ENCODE measurements around the gene NRIP1. TPM values are rescaled to one million over a fixed set of nuclear protein-coding genes. Genes with fewer than 3 reads are reported as not detected.

Gene NRIP1
- total RNA-seq, 1 experiment from 2014 or later, result 29.6 TPM

DNA sequence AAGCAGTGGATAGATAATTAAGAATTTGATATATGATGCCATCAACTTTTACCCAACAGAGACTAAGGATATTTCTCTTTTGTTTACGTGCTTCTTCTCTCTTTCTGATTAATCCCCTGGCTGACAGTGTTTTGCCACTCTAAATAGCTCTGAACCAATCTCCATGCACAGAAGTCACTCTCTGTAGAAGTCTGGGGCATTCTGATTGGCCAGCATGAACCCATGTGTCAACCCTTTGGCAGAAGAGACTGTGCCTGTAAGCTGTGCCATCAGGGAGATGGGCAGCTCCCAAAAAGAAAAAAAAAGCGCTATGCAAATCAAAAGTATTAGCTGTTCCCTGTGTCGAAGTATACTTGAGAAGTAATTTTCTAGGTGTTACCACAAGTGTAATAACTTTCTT is 34.1 kb upstream of the NRIP1 start (continued):
- no peak for TF ChIP-seq SIN3A (IDR thresholded peaks at IDR 0.05; ENCODE audit: low read depth)

- Histone ChIP-seq H3K27ac (ENCODE audit: low read depth, low read length) (no peak overlapping the region), H3K36me3 (ENCODE audit: control insufficient read depth in 1 of 2, insufficient read depth in 2 of 2, low read length in 2 of 2) (no peaks in the 10 kb centered on the region), H3K27me3 (ENCODE audit: insufficient read depth, low read length) (no peaks in the 10 kb centered on the region), H3K4me3 (replicated peaks in 1 of 2; ENCODE audit: low read depth in 1 of 2, low read length in 2 of 2) (no peak overlapping the region), H3K4me1 (ENCODE audit: control insufficient read depth in 1 of 2, insufficient read depth in 2 of 2, low read length in 2 of 2) (no peaks in the 10 kb centered on the region), H3K4me2 (ENCODE audit: low read length) (no peak overlapping the region), H3K9ac (ENCODE audit: low read length) (no peak overlapping the region), H4K20me1 (ENCODE audit: insufficient read depth) (no peaks in the 10 kb centered on the region), H3K9me3 (ENCODE audit: control insufficient read depth in 1 of 2, insufficient read depth in 1 of 2, low read depth in 1 of 2, low read length in 2 of 2) (peaks cover 0 to 3% of the 10 kb centered on the region in 2 experiments; a peak in 1 of 4 replicates), H3K9me2 (ENCODE audit: insufficient read depth) (no peaks in the 10 kb centered on the region), H2AFZ (ENCODE audit: low read depth, low read length, poor library complexity, severe bottlenecking) (no peak overlapping the region), H3K79me2 (ENCODE audit: insufficient read depth, low read length) (no peaks in the 10 kb centered on the region)
- BruUV-seq (replicated peaks), result no TSS peak
- ATAC-seq (no peak), DNase-seq (ENCODE audit: low read depth, low spot score) (no peak)
- intact Hi-C loops (cut with micrococcal nuclease), result no loop called here
- RAD21 ChIA-PET (ENCODE audit: low non-redundant PET in 1 of 2, low total read pairs in 2 of 2, uncharacterized antibody in 2 of 2, unreplicated experiment in 2 of 2), result no interaction called here
- TF ChIP-seq SIN3A (IDR thresholded peaks at IDR 0.05; ENCODE audit: low read depth) (no peak), RAD21 (IDR thresholded peaks at IDR 0.05; ENCODE audit: low read depth) (no peak), REST (IDR thresholded peaks at IDR 0.05; ENCODE audit: low read depth) (no peak), ZNF274 (IDR thresholded peaks at IDR 0.05; ENCODE audit: low read depth, low read length) (no peak), TCF7L2 (IDR thresholded peaks at IDR 0.05; ENCODE audit: borderline replicate concordance, extremely low read depth, insufficient read depth, insufficient read length) (no peak), EZH2 (IDR thresholded peaks at IDR 0.05) (no peak), EGR1 (IDR thresholded peaks at IDR 0.05; ENCODE audit: low read depth) (no peak), EZH2phosphoT487 (IDR thresholded peaks at IDR 0.05; ENCODE audit: borderline replicate concordance) (no peak), SRF (IDR thresholded peaks at IDR 0.05; ENCODE audit: low read depth) (no peak), YY1 (IDR thresholded peaks at IDR 0.05; ENCODE audit: extremely low read depth, insufficient replicate concordance, low read depth, low read length) (no peak), MAX (IDR thresholded peaks at IDR 0.05) (no peak), CEBPB (IDR thresholded peaks at IDR 0.05; ENCODE audit: low read depth) (no peak), ELF1 (IDR thresholded peaks at IDR 0.05; ENCODE audit: borderline replicate concordance, low read depth) (no peak), ZBTB33 (IDR thresholded peaks at IDR 0.05; ENCODE audit: extremely low read depth, insufficient replicate concordance, low read length) (no peak)
- TF ChIP-seq, protein P1, sequence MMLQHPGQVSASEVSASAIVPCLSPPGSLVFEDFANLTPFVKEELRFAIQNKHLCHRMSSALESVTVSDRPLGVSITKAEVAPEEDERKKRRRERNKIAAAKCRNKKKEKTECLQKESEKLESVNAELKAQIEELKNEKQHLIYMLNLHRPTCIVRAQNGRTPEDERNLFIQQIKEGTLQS (IDR thresholded peaks at IDR 0.05), result no peak
- TF ChIP-seq, protein P2, sequence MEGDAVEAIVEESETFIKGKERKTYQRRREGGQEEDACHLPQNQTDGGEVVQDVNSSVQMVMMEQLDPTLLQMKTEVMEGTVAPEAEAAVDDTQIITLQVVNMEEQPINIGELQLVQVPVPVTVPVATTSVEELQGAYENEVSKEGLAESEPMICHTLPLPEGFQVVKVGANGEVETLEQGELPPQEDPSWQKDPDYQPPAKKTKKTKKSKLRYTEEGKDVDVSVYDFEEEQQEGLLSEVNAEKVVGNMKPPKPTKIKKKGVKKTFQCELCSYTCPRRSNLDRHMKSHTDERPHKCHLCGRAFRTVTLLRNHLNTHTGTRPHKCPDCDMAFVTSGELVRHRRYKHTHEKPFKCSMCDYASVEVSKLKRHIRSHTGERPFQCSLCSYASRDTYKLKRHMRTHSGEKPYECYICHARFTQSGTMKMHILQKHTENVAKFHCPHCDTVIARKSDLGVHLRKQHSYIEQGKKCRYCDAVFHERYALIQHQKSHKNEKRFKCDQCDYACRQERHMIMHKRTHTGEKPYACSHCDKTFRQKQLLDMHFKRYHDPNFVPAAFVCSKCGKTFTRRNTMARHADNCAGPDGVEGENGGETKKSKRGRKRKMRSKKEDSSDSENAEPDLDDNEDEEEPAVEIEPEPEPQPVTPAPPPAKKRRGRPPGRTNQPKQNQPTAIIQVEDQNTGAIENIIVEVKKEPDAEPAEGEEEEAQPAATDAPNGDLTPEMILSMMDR (IDR thresholded peaks at IDR 0.05 in 2 of 3, conservative IDR thresholded peaks at IDR 0.05 in 1 of 3; ENCODE audit: borderline replicate concordance in 1 of 3, insufficient read depth in 1 of 3, low read depth in 2 of 3, low read length in 2 of 3), result no peak
- CTCF ChIA-PET, result no interaction called here
- POLR2A ChIA-PET, result no interaction called here
These were observed 33.4 kb upstream of the NRIP1 start for GRCh38 chr21:15098181-15098580.

Data from HCT116 (cell line).